Measurements from ENCODE around the gene AKR1A1. TPM values are rescaled to one million over a fixed set of nuclear protein-coding genes. Genes with fewer than 3 reads are reported as not detected.

Gene AKR1A1
- total RNA-seq, 2 donors from 2014 or later, result 77.8 to 90.5 TPM

DNA sequence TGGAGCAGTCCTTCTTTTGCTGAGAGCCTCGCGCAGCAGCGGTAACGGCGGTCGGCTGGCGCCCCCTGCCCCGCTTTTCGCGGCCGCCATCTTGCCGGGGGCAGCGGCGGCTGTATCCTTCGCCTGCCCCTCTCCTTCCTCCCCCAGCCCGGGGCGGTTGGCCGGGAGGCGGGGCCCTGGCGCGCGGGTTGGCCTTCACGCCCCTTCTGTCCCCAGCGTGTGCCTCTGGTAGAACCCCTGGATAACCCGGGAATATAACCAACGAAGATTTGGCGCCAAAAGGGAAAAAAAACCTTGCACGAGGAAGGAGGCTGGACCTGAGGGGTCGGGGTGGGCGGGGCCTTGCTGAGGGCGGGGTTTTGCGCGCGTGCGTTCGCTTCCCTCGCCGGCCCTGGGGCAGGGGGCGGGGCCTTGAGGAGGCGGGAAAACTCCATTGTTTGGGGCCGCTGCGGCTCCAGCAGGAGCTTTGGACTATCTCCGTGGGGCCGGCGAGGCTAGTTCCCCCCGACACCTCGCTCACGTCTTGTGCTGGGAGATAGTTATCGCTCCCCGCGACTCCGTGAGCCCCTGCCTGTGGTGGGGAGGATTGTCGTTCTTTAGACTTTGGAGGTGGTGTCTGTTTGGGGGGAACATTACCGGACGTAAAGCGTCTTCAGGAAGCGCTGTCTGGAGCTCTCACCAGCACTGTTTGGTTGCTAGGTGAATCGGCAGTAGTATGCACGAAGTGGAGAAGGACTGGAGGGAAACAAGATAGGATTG lies 33.9 kb downstream of the AKR1A1 start:
- peak overlapping the region; percentile 75 to 83 for H3K4me3 ChIP-seq
- no peaks in the 10 kb centered on the region for H3K36me3 ChIP-seq (replicated peaks in 1 of 2; ENCODE audit: insufficient read depth in 1 of 2, low read depth in 2 of 2)
- TF ChIP-seq, protein P1, sequence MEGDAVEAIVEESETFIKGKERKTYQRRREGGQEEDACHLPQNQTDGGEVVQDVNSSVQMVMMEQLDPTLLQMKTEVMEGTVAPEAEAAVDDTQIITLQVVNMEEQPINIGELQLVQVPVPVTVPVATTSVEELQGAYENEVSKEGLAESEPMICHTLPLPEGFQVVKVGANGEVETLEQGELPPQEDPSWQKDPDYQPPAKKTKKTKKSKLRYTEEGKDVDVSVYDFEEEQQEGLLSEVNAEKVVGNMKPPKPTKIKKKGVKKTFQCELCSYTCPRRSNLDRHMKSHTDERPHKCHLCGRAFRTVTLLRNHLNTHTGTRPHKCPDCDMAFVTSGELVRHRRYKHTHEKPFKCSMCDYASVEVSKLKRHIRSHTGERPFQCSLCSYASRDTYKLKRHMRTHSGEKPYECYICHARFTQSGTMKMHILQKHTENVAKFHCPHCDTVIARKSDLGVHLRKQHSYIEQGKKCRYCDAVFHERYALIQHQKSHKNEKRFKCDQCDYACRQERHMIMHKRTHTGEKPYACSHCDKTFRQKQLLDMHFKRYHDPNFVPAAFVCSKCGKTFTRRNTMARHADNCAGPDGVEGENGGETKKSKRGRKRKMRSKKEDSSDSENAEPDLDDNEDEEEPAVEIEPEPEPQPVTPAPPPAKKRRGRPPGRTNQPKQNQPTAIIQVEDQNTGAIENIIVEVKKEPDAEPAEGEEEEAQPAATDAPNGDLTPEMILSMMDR (IDR thresholded peaks at IDR 0.05), result no peak
- peak in 2 of 3 donors; percentile 4 to 14 for TF ChIP-seq POLR2A (IDR thresholded peaks at IDR 0.05)
- H3K4me1 ChIP-seq, result peaks cover 23% of the 10 kb centered on the region
- WGBS, 2 donors, result 0 to 1% methylated on average over 41 to 58 of the region's 59 CpGs
- no peaks in the 10 kb centered on the region for H3K27me3 ChIP-seq
- H3K27ac ChIP-seq, result peak overlapping the region; percentile 73 to 96 (median 89)
- peak; percentile 78 for ATAC-seq
- intact Hi-C loops (cut with DNase I), result no loop called here
- peak; percentile 86 to 89 (median 88) for DNase-seq
- no peaks in the 10 kb centered on the region for H3K9me3 ChIP-seq

DNA sequence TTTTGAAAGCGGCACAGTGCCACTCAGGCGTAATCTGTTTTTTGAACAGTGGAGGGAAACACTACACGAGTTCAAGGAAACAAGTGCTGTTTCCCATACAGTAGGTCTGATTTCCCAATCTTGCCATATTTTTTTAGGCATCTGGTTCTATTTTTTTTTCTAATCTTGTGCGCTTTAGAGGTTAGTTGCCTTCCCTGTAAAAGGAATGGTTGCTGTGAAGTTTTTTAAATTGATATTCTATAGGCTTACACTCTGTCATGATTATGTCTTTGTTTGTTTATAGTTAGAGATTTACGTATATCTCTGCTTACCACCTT lies 34.4 kb downstream of the AKR1A1 start:
- H3K4me3 ChIP-seq, result peak overlapping the region in 1 of 2 donors; percentile 83
- H3K27ac ChIP-seq, result peak overlapping the region; percentile 73 to 96 (median 89)
- H3K36me3 ChIP-seq (replicated peaks in 1 of 2; ENCODE audit: insufficient read depth in 1 of 2, low read depth in 2 of 2), result no peaks in the 10 kb centered on the region
- no peak for TF ChIP-seq POLR2A (IDR thresholded peaks at IDR 0.05)
- TF ChIP-seq, protein P1 (IDR thresholded peaks at IDR 0.05), result no peak
- H3K4me1 ChIP-seq, result peaks cover 28% of the 10 kb centered on the region
- DNase-seq, result no peak
- no peaks in the 10 kb centered on the region for H3K9me3 ChIP-seq
- intact Hi-C loops (cut with DNase I), result no loop called here
- WGBS, 2 donors, result 0 to 5% methylated on average over 5 of the region's 5 CpGs
- no peaks in the 10 kb centered on the region for H3K27me3 ChIP-seq
- ATAC-seq, result no peak

- WGBS, 2 donors, result 39 to 44% methylated on average over 7 of the region's 7 CpGs
- H3K4me3 ChIP-seq, result no peak overlapping the region
- DNase-seq (no peak), ATAC-seq (no peak)
- H3K36me3 ChIP-seq (replicated peaks in 1 of 2; ENCODE audit: insufficient read depth in 1 of 2, low read depth in 2 of 2), result no peaks in the 10 kb centered on the region
- peak overlapping the region in 2 of 4 donors; percentile 89 for H3K27ac ChIP-seq
- intact Hi-C loops (cut with DNase I), result no loop called here
- TF ChIP-seq, protein P1 (IDR thresholded peaks at IDR 0.05), result no peak
- no peak for TF ChIP-seq POLR2A (IDR thresholded peaks at IDR 0.05)
- peaks cover 30% of the 10 kb centered on the region for H3K4me1 ChIP-seq
- no peaks in the 10 kb centered on the region for H3K27me3 ChIP-seq
- H3K9me3 ChIP-seq, result no peaks in the 10 kb centered on the region
Observed at GRCh38 chr1:45585496-45586075, 35.0 kb downstream of the AKR1A1 start.

DNA sequence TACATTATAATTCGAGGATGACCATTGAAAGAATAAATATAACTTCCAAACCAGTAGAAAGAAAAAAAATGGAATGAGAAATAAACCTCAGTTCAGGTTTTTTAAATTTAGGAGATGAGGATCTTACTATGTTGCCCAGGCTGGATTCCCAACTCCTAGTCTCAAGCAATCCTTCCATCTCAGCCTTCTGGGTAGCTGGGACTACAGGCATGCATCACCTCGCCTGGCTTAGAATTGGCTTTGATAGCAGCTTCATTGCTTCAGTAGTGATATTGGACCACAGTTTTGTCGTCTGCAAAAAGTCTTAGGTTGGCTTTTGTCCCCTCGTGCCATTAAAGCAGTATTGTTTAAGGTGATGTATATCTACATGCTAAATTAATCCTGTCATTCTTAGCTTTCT lies 36.1 kb downstream of the AKR1A1 start:
- no peak overlapping the region for H3K27ac ChIP-seq
- 78 to 79% methylated on average over 4 of the region's 4 CpGs for WGBS, 2 donors
- no peaks in the 10 kb centered on the region for H3K9me3 ChIP-seq
- H3K36me3 ChIP-seq (replicated peaks in 1 of 2; ENCODE audit: insufficient read depth in 1 of 2, low read depth in 2 of 2), result peaks cover 0 to 2% of the 10 kb centered on the region in 2 donors
- intact Hi-C loops (cut with DNase I), result no loop called here
- no peaks in the 10 kb centered on the region for H3K27me3 ChIP-seq
- DNase-seq, result no peak
- no peak overlapping the region for H3K4me3 ChIP-seq
- peaks cover 33% of the 10 kb centered on the region for H3K4me1 ChIP-seq
- ATAC-seq, result no peak
- TF ChIP-seq, protein P1 (IDR thresholded peaks at IDR 0.05), result no peak
- no peak for TF ChIP-seq POLR2A (IDR thresholded peaks at IDR 0.05)
